GM18526 (cell line): Measurements from ENCODE around the gene DYDC1.

Experiments used
- POLR2A ChIP-seq: IDR thresholded peaks from 3 replicates; pipeline ENCODE4 v1.6.1; 2011; ENCODE audit not compliant: insufficient read length; ENCODE audit errors: extremely low read depth

The DYDC1 gene

GRCh38 chr10:80356563-80356988, at the start of gene DYDC1, which contains the start of gene DYDC2:
Gene DYDC1 (minus strand): TSS chr10:80356755. CDS start chr10:80352601, 4,154 bp downstream.
Gene DYDC2 (plus strand): TSS chr10:80356781. CDS start chr10:80362444, 5,663 bp downstream.
- TF ChIP-seq POLR2A: no peak

- no peak for TF ChIP-seq POLR2A
Measured at GRCh38 chr10:80406204-80406603, 49.6 kb upstream of the DYDC1 start.

GRCh38 chr10:80405626-80406025, 49.1 kb upstream of the DYDC1 start:
- TF ChIP-seq POLR2A: no peak

- TF ChIP-seq POLR2A: no peak
Measured at GRCh38 chr10:80405035-80405434, 48.5 kb upstream of the DYDC1 start.

GRCh38 chr10:80400136-80400804, 43.7 kb upstream of the DYDC1 start:
- no peak for TF ChIP-seq POLR2A

- no peak for TF ChIP-seq POLR2A
Measured at GRCh38 chr10:80397014-80397413, 40.5 kb upstream of the DYDC1 start.

- no peak for TF ChIP-seq POLR2A
Measured at GRCh38 chr10:80394358-80394916, 37.9 kb upstream of the DYDC1 start.

- TF ChIP-seq POLR2A: no peak
Measured at GRCh38 chr10:80392250-80392649, 35.7 kb upstream of the DYDC1 start.

- TF ChIP-seq POLR2A: no peak
Measured at GRCh38 chr10:80390740-80391139, 34.2 kb upstream of the DYDC1 start.

GRCh38 chr10:80382989-80383388, 26.4 kb upstream of the DYDC1 start:
- TF ChIP-seq POLR2A: no peak

- TF ChIP-seq POLR2A: no peak
Measured at GRCh38 chr10:80380185-80380584, 23.6 kb upstream of the DYDC1 start.

GRCh38 chr10:80379701-80380100, 23.1 kb upstream of the DYDC1 start:
- no peak for TF ChIP-seq POLR2A

GRCh38 chr10:80373502-80373901, 16.9 kb upstream of the DYDC1 start:
- TF ChIP-seq POLR2A: no peak

GRCh38 chr10:80372675-80373074, 16.1 kb upstream of the DYDC1 start:
- no peak for TF ChIP-seq POLR2A

GRCh38 chr10:80371467-80371866, 14.9 kb upstream of the DYDC1 start:
- no peak for TF ChIP-seq POLR2A

GRCh38 chr10:80365510-80365909, 9.0 kb upstream of the DYDC1 start:
- no peak for TF ChIP-seq POLR2A

GRCh38 chr10:80359644-80360043, 3.1 kb upstream of the DYDC1 start:
- TF ChIP-seq POLR2A: no peak

GRCh38 chr10:80357851-80358125, 1.2 kb upstream of the DYDC1 start:
- TF ChIP-seq POLR2A: no peak
